HG03460 (cell line): ENCODE measurements around the gene EXOSC7.

Experiments
- ATAC-seq: cut with Tn5 transposase; IDR thresholded peaks from one replicate; pipeline ENCODE4 v1.9.1; 2021; ENCODE audit not compliant: unreplicated experiment

The EXOSC7 gene

GRCh38 chr3:45021524-45022297 is 45.7 kb downstream of the EXOSC7 start:
- no peak for ATAC-seq

GRCh38 chr3:45023675-45024074 is 47.6 kb downstream of the EXOSC7 start:
- no peak for ATAC-seq

- ATAC-seq: no peak
Measured at GRCh38 chr3:45024542-45025255, 48.7 kb downstream of the EXOSC7 start.

GRCh38 chr3:45026038-45026437 is 50.0 kb downstream of the EXOSC7 start, which contains the start of gene CLEC3B:
TSS of gene CLEC3B (plus strand) at chr3:45026303. CDS start at chr3:45026363, 60 bp downstream.
- ATAC-seq: no peak

- no peak for ATAC-seq
Measured at GRCh38 chr3:45026957-45027356, 50.9 kb downstream of the EXOSC7 start.

- ATAC-seq: no peak
Measured at GRCh38 chr3:45027441-45027840, 51.4 kb downstream of the EXOSC7 start.

GRCh38 chr3:45029216-45029615 is 53.2 kb downstream of the EXOSC7 start:
- ATAC-seq: no peak

- no peak for ATAC-seq
Measured at GRCh38 chr3:45029661-45030060, 53.6 kb downstream of the EXOSC7 start.

GRCh38 chr3:45031531-45031930 is 55.5 kb downstream of the EXOSC7 start:
- ATAC-seq: no peak

GRCh38 chr3:45032113-45032512 is 56.1 kb downstream of the EXOSC7 start:
- ATAC-seq: no peak

- ATAC-seq: no peak
Measured at GRCh38 chr3:45033791-45034190, 57.7 kb downstream of the EXOSC7 start.

- peak; percentile 54 for ATAC-seq
Measured at GRCh38 chr3:45034612-45035252, 58.7 kb downstream of the EXOSC7 start.

- ATAC-seq: no peak
Measured at GRCh38 chr3:45035441-45036301, 59.6 kb downstream of the EXOSC7 start.

GRCh38 chr3:45037720-45038455 is 61.8 kb downstream of the EXOSC7 start:
- peak; percentile 63 for ATAC-seq

- no peak for ATAC-seq
Measured at GRCh38 chr3:45041666-45042065, 65.6 kb downstream of the EXOSC7 start.

GRCh38 chr3:45042162-45042561 is 66.1 kb downstream of the EXOSC7 start:
- ATAC-seq: no peak

- ATAC-seq: no peak
Measured at GRCh38 chr3:45043728-45044299, 67.8 kb downstream of the EXOSC7 start.

GRCh38 chr3:45048244-45048643 is 72.2 kb downstream of the EXOSC7 start:
- no peak for ATAC-seq

GRCh38 chr3:45049807-45050206 is 73.8 kb downstream of the EXOSC7 start:
- no peak for ATAC-seq

- ATAC-seq: no peak
Measured at GRCh38 chr3:45051685-45052084, 75.6 kb downstream of the EXOSC7 start.
